Heart left ventricle (tissue), 16 donors: Measurements from ENCODE around the gene AGER. TPM values are rescaled to one million over a fixed set of nuclear protein-coding genes. Genes with fewer than 3 reads are reported as not detected.
"Not testable (repeated sequence)": the region's sequence is repeated elsewhere in the genome, so short reads cannot be mapped to it uniquely, and the experiment has no call there.

ENCODE experiments used
- ATAC-seq, 4 donors: fragments of 200-7000 bp; cut with Tn5 transposase; one replicate each; pipeline ENCODE4 v1.9.1; 2020 to 2022; ENCODE audit warnings: moderate library complexity in 4 of 4, mild to moderate bottlenecking in 3 of 4, moderate number of reproducible peaks in 1 of 4
- DNase-seq, 5 donors: peaks; one replicate each; pipeline ENCODE4 v3.0.0-alpha.2; 2020
- H3K27ac ChIP-seq, 12 donors: fragments of 200-600 bp; sonication (generic) in 4 of 12; one replicate each; pipeline versions ENCODE4 v1.5.0 to v1.8.0; 2016 to 2022; ENCODE audit warnings: mild to moderate bottlenecking in 2 of 12
- H3K27me3 ChIP-seq, 9 donors: fragments of 200-600 bp; sonication (generic) in 2 of 9; one replicate each; pipeline versions ENCODE4 v1.5.1 to v1.8.0; 2016 to 2022; ENCODE audit warnings: mild to moderate bottlenecking in 3 of 9
- H3K36me3 ChIP-seq, 9 donors: fragments of 200-600 bp; sonication (generic) in 2 of 9; one replicate each; pipeline versions ENCODE4 v1.5.0 to v1.8.0; 2018 to 2022; ENCODE audit warnings: mild to moderate bottlenecking in 2 of 9
- H3K4me1 ChIP-seq, 12 donors: fragments of 200-600 bp; sonication (generic) in 4 of 12; one replicate each; pipeline versions ENCODE4 v1.5.0 to v1.8.0; 2016 to 2022; ENCODE audit warnings: mild to moderate bottlenecking in 3 of 12
- H3K4me3 ChIP-seq, 12 donors: fragments of 200-600 bp; sonication (generic) in 4 of 12; one replicate each; pipeline versions ENCODE4 v1.5.0 to v1.8.0; 2017 to 2022; ENCODE audit warnings: mild to moderate bottlenecking in 9 of 12, moderate library complexity in 4 of 12
- H3K9me3 ChIP-seq, 12 donors: fragments of 200-600 bp; sonication (generic) in 4 of 12; one replicate each; pipeline versions ENCODE4 v1.5.0 to v1.8.0; 2016 to 2022; ENCODE audit warnings: mild to moderate bottlenecking in 1 of 12
- CTCF ChIP-seq, 12 donors: fragments of 200-600 bp; sonication (generic) in 4 of 12; IDR thresholded peaks; one replicate each; pipeline versions ENCODE4 v1.5.0 to v1.8.0; 2018 to 2022; ENCODE audit warnings: antibody characterized with exemption in 12 of 12, mild to moderate bottlenecking in 5 of 12
- POLR2A ChIP-seq, 2 donors: fragments of 450-650 bp; IDR thresholded peaks; one replicate each; pipeline ENCODE4 v1.6.1; 2017; ENCODE audit warnings: antibody characterized with exemption in 2 of 2, mild to moderate bottlenecking in 2 of 2, moderate library complexity in 2 of 2
- WGBS, 4 donors: extraction: QIAGEN DNeasy Blood & Tissue Kit in 2 of 4; methylation state at CpG; one replicate each; pipeline versions ENCODE4 v1.1.5 to v1.1.7; 2013 to 2018; 5-methylcytosine and 5-hydroxymethylcytosine counted together
- intact Hi-C, 10 donors: fragments of 100-400 bp; cut with DNase I; formaldehyde crosslinking; loops; one replicate each; pipeline versions ENCODE4 v1.11.1 to v1.14.2; 2022
- polyA plus RNA-seq, 2 donors: library from polyadenylated mRNA; stranded (reverse); fragments of 200-250 nt; gene quantifications; one replicate each; pipeline ENCODE4 v1.2.3, GENCODE V29; 2013
- total RNA-seq, 9 donors: library from RNA; depleted of rRNA in 2 of 9; stranded (reverse); fragments of >200 nt in 2 of 9; fragmentation: NEBNext Ultra II Directional in 3 of 9; extraction: Animal tissue kit (Norgen Biotek cat#: 25700) in 3 of 9; gene quantifications; one replicate each; pipeline versions ENCODE4 v1.1.0 to v1.2.4, GENCODE V29; 2016 to 2023
- donor health status: ischemic (EF 13 %, LVEDD 7.1; RV severe dilation, severe dysfunction).
- donor health status: healthy with polysubstance abuse.
- donor health status: DM: no; HTN: yes; CAD: no.
- donor health status: DM: no; HTN: no; CAD: no.
- donor health status: ischemic (EF 25% LVEDD 6.9; RV normal size, moderate dysfunction).
- donor health status: ischemic (EF 25% LVEDD 5.7; RV mildly dilated, moderate dysfunction).
- donor health status: healthy.
- donor health status: DM: yes; HTN: yes; CAD: no.
- donor health status: ischemic (EF 35%, LVEDD 5.7; RV mildly dilated, moderate dysfunction).
- donor health status: nonischemic (EF 11% LVEDD 7.7; RV severe dilation, severe dysfunction).
- donor health status: DM: yes; HTN: yes; CAD: no.
- donor health status: PGD.
- donor health status: ischemic (EF 29% LVEDD 5.4; RV normal size, mild dysfunction).
- donor health status: nonischemic (EF 23%, LVEDD 6.1; RV moderate dilation, normal function).

AGER gene
- total and polyA plus RNA-seq, 11 donors = 0.69 to 5.7 (median 1.7) TPM; not detected in 1

- peaks cover 0 to 47% (median 32%) of the 10 kb centered on the region in 9 donors for H3K36me3 ChIP-seq
- intact Hi-C loops = no loop called here
- DNase-seq (no peak), ATAC-seq (no peak)
- WGBS, 4 donors = 59 to 68% (median 62%) methylated on average over 12 of the region's 12 CpGs
- peak overlapping the region in 2 of 12 donors; percentile 87 to 93 for H3K4me3 ChIP-seq
- peaks cover 4 to 83% (median 59%) of the 10 kb centered on the region in 12 donors for H3K4me1 ChIP-seq
- no peaks in the 10 kb centered on the region for H3K27me3 ChIP-seq
- H3K9me3 ChIP-seq = no peaks in the 10 kb centered on the region
- H3K27ac ChIP-seq = peak overlapping the region in 11 of 12 donors; percentile 4 to 100 (median 94)
- no peak for TF ChIP-seq POLR2A (IDR thresholded peaks at IDR 0.05)
- no peak for TF ChIP-seq CTCF (IDR thresholded peaks at IDR 0.05)
Observed at GRCh38 chr6:32187009-32187709, 3.1 kb upstream of the AGER start.

- intact Hi-C loops, H3K27me3 ChIP-seq, H3K4me3 ChIP-seq, DNase-seq, H3K9me3 ChIP-seq, ATAC-seq: not testable (repeated sequence)
- H3K4me1 ChIP-seq = peaks cover 4 to 85% (median 61%) of the 10 kb centered on the region in 12 donors
- WGBS, 4 donors = 59 to 64% (median 62%) methylated on average over 10 of the region's 10 CpGs
- H3K27ac ChIP-seq = peak overlapping the region in 11 of 12 donors; percentile 41 to 100 (median 84)
- H3K36me3 ChIP-seq = peaks cover 0 to 56% (median 37%) of the 10 kb centered on the region in 9 donors
Observed at GRCh38 chr6:32186151-32186840, 2.2 kb upstream of the AGER start.

GRCh38 chr6:32185681-32186131 is 1.7 kb upstream of the AGER start:
- 10 to 21% (median 18%) methylated on average over 11 of the region's 11 CpGs for WGBS, 4 donors
- Histone ChIP-seq H3K36me3 (peaks cover 0 to 62% (median 43%) of the 10 kb centered on the region in 9 donors), H3K27ac (peak overlapping the region in 11 of 12 donors; percentile 41 to 100 (median 84)), H3K4me1 (peaks cover 4 to 79% (median 61%) of the 10 kb centered on the region in 12 donors)
- H3K9me3 ChIP-seq, H3K27me3 ChIP-seq, intact Hi-C loops, H3K4me3 ChIP-seq: not testable (repeated sequence)
- ATAC-seq (peak; percentile 57 to 73 (median 67)), DNase-seq (peak; percentile 77 to 89 (median 88))

GRCh38 chr6:32183483-32184083 is 470 bp downstream of the AGER start:
- Histone ChIP-seq H3K4me3 (no peak overlapping the region), H3K27me3 (no peaks in the 10 kb centered on the region), H3K9me3 (no peaks in the 10 kb centered on the region), H3K27ac (peak overlapping the region in 11 of 12 donors; percentile 62 to 100 (median 71)), H3K4me1 (peaks cover 9 to 83% (median 69%) of the 10 kb centered on the region in 12 donors), H3K36me3 (peaks cover 0 to 65% (median 55%) of the 10 kb centered on the region in 9 donors)
- TF ChIP-seq POLR2A (IDR thresholded peaks at IDR 0.05) (no peak), CTCF (IDR thresholded peaks at IDR 0.05) (no peak)
- 61 to 75% (median 69%) methylated on average over 12 to 15 of the region's 15 CpGs for WGBS, 4 donors
- DNase-seq (peak in 4 of 5 donors; percentile 57 to 67 (median 64)), ATAC-seq (no peak)
- intact Hi-C loops = no loop called here

- no peak for TF ChIP-seq CTCF (IDR thresholded peaks at IDR 0.05)
- TF ChIP-seq POLR2A (IDR thresholded peaks at IDR 0.05) = no peak
- Histone ChIP-seq H3K27me3 (no peaks in the 10 kb centered on the region), H3K27ac (peak overlapping the region in 11 of 12 donors; percentile 62 to 100 (median 71)), H3K4me3 (no peak overlapping the region), H3K9me3 (no peaks in the 10 kb centered on the region), H3K4me1 (peaks cover 9 to 78% (median 64%) of the 10 kb centered on the region in 12 donors), H3K36me3 (peaks cover 0 to 65% (median 54%) of the 10 kb centered on the region in 9 donors)
- DNase-seq = no peak
- no peak for ATAC-seq
- intact Hi-C loops = no loop called here
- 76 to 86% (median 79%) methylated on average over 3 of the region's 3 CpGs for WGBS, 4 donors
Observed at GRCh38 chr6:32183030-32183429, 1.0 kb downstream of the AGER start.
